HG03097 (cell line): ENCODE data around the gene ZSCAN5C.
"Not testable (repeated sequence)": the region's sequence is repeated elsewhere in the genome, so short reads cannot be mapped to it uniquely, and the experiment has no call there.

Experiments
- ATAC-seq: cut with Tn5 transposase; IDR thresholded peaks from one replicate; pipeline ENCODE4 v1.9.1; 2021; ENCODE audit not compliant: unreplicated experiment, low FRiP score

Gene ZSCAN5C, protein sequence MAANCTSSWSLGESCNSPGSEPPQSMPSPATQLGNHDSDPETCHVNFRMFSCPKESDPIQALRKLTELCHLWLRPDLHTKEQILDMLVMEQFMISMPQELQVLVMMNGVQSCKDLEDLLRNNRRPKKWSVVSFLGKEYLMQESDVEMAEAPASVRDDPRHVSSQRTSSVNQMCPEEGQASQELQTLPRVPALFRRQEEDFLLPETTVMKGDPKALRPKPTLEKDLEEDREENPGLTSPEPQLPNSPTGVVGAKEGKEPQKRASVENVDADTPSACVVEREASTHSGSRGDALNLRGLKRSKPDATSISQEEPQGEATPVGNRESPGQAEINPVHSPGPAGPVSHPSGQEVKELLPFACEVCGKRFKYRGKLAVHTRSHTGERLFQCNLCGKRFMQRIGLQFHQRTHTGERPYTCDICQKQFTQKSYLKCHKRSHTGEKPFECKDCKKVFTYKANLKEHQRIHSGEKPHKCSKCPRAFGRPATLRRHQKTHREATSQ

DNA sequence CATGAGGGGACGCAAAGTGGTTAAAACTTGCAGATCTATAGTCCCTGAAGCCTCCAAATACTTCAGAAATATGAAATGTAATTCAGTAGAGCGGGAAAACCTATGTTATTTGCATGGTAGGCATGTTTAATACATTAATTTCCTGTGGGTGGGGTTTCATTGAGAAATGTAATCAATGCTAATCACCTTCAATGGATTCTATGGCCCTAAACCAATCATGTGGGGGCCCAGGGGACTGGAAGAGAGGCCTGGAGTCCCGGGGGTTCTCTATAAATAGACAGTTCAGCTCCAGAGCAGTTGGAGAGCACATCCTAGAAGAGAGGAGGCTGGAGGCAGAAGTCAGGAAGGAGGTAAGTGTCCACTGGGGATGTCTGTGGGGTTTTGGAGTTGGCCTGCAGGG lies at the start of gene ZSCAN5C:
TSS of gene ZSCAN5C (plus strand) at position 301 of the 400 bp plus-strand sequence. CDS start 3,641 bp downstream, outside the sequence.
- no peak for ATAC-seq

DNA sequence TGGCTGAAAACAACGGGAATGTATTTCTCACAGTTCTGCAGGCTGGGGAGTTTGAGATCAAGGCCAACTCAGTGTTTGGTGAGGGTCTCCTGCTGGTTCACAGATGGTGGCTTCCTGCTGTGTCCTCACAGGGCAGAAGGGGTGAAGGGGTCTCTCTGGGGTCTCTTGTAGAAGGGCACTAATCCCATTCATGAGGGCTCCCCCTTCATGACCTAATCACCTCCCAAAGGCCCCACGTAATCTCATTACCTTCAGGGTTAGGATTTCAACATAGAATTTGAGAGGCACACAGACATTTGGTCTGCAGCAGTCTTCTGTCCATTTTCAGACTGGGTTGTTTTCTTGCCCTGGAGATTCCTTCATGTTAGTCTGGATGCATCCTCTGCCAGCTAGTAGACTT lies 49.4 kb upstream of the ZSCAN5C start:
- no peak for ATAC-seq

DNA sequence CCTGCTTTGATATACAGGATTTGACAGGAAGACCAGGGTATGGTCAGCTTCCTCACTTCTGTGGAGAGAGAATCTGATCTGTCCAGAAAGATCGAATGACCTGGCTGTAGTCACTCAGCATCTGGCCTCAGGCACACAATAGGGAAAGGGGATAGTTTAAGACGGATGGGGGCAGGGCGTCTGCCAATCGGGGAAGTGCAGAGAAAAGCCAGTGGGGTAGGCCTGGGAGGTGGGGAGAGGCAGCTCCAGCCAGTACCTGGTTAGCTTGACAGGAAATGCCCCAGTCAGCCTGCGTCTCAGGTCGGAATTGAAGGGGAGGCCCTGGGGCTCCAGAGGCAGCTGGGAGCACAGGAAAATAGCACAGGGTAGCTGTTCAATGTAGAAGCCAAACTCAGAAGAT lies 48.6 kb upstream of the ZSCAN5C start:
- ATAC-seq = no peak

DNA sequence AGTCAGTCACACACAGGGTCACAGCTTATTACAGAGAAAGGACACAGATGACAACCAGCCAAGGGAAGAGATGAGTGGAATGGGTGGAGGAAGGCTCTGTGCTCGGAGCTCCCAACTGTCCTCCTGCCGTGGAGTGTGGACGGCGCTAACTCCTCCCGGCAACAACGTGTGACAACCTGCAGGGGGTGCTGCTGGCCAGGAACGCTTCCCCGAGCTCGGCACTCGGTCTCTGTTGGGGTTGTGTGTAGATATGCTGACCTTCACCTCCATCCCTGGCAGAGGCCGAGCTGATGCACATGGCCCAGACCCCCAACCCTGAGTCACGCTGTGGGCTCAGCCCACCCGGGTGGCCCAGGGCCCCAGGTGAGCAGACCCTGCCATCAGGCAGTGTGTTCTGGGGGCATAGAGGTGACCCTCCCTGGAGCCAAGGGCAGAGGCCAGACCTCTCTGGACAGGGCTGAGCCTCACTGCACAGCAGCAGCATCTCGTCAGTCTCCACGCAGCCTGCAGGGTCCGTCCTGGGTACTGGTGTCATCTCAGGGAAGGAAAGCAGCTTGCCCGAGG lies 46.9 kb upstream of the ZSCAN5C start:
- no peak for ATAC-seq

DNA sequence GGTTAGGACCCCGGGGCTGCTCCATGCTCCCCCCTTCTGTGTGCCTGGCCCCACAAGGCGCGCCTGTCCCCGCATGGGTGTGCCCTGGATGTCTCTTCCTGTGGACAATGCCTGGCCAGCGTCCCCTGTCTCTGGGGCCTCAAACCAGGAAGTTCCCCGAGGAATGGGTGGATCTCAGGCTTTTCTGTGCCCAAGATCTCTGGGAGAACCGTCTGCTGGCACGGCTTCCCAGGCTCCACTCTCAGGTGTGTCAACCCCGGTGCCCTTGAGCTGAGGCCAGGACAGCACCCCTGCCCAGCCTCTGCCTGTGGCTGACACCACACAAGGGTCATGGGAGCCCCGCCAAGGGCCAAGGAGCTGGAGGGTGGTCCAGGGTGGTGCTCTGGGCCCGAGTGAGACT lies 45.3 kb upstream of the ZSCAN5C start:
- ATAC-seq = no peak

DNA sequence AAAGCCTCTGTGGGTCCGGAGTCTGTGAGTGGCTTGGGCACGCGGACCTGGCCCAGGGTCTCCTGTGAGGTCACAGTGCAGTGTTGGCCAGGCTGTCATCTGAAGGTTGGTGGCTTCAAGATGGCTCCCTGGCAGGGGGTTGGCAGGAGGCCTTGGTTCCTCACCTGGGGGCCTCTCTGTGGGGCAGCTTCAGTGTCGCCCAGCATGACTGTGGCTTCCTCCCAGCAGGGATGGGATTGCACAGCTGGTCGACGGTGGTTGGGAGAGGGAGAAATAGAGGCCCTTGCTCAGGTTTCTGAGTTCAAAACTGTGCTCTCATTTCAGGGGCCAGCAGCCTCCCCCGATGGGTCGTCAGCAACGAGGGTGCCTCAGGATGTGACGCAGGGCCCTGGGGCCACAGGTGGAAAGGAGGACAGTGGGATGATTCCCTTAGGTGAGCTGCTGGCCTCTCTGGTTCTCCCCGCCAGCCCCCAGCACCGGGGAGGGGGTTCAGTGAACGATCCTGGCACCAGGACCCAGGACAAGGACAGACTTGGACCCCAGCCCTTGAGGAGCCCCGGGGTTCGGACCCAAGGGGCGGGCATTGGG lies 43.8 kb upstream of the ZSCAN5C start:
- ATAC-seq = no peak

DNA sequence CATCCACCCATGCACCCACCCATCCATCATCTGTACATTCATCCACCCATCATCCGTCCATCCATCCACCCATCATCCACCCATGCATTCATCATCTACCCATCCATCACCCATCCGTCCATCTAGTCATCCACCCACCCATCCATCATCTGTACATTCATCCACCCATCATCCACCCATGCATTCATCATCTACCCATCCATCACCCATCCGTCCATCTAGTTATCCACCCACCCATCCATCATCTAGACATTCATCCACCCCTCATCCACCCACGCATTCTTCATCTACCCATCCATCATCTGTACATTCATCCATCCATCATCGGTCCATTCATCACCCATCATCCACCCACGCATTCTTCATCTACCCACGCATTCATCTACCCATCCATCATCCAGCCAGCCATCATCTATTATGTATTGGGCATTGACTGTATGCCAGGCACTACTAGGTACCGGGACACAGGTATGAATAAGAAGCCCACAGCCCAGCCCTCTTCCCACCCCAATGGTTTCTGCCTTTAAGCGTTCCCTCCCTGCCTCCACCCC lies 43.0 kb upstream of the ZSCAN5C start:
- ATAC-seq = no peak

DNA sequence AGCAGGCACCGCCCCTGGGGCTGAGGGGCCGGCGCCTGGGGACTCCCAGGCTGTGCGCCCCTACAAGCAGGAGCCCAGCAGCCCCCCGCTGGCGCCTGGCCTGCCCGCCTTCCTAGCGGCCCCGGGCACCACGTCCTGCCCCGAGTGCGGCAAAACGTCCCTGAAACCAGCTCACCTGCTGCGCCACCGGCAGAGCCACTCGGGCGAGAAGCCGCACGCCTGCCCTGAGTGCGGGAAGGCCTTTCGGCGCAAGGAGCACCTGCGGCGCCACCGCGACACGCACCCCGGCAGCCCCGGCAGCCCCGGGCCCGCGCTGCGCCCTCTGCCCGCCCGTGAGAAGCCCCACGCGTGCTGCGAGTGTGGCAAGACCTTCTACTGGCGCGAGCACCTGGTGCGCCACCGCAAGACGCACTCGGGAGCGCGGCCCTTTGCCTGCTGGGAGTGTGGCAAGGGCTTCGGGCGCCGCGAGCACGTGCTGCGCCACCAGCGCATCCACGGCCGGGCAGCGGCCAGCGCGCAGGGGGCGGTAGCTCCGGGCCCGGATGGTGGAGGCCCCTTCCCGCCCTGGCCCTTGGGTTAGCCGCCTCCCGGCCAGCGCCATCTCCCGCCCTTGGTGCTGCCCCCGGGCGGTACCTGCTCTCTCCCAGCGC lies 42.3 kb upstream of the ZSCAN5C start:
- no peak for ATAC-seq

DNA sequence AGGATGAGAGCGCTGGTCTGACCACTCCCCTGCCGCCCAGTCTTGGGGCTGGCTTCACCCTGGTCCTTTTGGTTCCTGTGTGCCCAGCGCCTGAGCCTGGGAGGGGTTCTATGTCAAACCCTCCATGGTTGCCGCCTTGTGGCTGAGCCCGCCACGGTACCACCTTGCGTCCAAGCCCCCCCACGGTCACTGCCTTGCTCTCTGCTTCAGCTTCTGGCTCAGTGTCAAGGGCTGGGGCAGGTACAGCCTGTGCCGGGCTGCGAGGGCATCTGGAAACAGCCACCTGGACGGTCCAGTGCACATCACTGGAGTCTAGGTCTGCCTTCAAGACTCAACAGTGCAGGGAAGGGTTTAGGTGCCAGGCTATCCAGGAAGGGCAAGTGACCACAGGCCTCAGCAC lies 40.5 kb upstream of the ZSCAN5C start:
- ATAC-seq = no peak

DNA sequence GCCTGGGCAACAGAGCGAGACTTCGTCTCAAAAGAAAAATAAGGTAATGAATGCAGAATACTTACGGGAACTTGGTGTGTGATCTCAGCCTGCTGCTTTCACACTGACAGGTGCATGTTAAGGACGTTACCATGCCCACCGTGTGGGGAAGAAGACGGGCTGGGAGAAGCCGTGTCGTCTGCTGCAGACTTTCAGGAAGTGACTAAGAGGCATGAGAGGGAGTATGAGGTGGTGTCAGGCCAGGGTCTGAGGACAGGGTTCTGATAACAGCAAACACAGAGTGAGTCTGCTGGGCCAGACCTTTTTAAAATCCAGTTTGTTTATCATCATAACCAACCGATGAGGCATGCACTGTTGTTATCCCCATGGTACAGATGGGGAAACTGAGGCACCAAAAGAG lies 39.8 kb upstream of the ZSCAN5C start:
- ATAC-seq = no peak

DNA sequence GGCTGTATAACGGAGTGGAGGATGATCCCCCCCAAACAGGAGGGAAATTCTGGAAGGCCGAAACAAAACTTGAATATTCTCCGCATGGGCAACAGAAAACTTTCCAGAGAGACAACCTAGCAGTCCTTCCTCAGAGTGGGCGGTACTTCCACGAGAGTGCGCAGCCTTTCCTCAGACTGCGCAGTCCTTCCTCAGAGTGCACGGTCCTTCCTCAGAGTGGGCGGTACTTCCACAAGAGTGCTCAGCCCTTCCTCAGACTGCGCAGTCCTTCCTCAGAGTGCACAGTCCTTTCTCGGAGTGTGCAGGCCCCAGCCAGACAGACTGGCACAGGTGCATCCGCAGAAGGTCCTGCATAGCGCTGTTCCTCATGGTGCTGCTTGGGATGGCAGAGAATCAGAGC lies 39.0 kb upstream of the ZSCAN5C start:
- ATAC-seq = no peak

DNA sequence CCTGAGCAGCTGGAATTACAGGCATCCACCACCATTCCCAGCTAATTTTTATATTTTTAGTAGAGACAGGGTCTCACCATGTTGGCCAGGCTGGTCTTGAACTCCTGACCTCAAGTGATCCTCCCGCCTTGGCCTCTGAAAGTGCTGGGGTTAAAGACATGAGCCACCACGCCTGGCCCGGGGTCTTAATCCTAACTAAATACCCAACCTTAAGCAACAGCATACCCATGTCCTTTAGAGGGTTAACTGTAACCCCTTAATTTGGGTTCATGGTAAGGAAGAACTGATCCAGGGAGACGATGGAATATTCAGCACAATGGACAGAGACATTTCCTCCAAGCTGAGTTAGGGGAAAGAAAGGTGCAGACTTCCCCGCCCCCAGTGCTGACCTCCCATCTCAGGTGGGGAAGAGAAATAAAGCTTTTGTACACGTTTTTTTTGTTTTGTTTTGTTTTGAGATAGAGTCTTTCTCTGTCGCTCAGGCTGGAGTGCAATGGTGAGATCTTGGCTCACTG lies 35.0 kb upstream of the ZSCAN5C start:
- no peak for ATAC-seq

DNA sequence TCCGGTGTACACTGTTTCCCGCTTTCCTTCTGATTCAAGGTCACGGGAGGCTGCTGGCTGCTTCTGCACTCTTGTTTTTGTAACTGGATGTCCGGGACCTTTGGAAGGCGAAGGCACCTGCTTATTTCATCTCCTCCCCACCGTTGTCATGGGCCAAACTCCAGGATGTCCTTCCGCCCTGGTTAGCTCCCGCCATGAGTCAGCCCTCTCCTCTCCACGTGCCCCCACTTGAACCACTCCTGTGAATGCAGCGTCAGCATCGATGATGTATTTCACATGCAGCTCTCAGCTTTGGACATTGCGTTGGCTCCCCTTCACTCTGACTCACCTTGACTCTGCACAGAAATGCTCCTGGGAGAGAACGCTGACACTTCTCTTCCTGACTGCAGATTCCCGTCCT lies 31.8 kb upstream of the ZSCAN5C start:
- no peak for ATAC-seq

DNA sequence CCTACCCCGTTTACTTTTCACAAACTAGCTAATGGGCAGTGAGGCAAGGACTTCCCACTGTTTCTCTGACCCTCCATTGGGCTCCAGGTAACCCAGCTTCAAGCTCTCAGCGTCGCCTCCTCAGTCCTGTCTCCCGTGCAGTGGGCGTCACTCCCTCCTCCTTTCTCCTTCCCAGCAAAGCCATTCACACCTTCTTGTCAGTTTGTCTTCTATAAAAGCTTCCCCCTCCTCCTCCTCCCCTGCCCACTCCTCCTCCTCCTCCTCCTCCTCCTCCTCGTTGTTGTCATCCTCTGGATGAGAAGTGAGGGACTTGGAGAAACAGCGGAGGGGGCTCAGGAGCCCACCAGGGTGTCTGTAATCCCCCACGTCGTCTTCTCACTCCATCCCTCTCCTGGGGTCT lies 28.0 kb upstream of the ZSCAN5C start:
- no peak for ATAC-seq

DNA sequence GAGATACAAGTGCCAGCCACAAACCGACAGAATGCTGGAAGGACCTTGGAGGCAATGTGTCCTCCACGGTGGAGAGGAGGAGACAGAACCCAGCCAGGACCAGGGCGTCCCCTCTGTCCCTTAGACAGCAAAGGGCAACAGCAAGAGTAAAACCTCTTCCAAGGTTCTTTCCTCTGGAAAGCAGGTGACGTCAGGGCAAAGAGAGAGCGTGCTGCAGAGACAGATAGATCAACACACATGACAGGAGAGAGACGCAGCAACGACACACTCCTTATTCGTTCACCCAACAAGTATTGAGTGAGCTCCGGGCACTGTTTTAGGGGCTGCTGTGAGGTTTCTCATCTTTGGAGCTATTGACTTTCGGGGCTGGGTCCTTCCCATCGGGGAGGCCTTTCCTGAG lies 27.5 kb upstream of the ZSCAN5C start:
- ATAC-seq = no peak

DNA sequence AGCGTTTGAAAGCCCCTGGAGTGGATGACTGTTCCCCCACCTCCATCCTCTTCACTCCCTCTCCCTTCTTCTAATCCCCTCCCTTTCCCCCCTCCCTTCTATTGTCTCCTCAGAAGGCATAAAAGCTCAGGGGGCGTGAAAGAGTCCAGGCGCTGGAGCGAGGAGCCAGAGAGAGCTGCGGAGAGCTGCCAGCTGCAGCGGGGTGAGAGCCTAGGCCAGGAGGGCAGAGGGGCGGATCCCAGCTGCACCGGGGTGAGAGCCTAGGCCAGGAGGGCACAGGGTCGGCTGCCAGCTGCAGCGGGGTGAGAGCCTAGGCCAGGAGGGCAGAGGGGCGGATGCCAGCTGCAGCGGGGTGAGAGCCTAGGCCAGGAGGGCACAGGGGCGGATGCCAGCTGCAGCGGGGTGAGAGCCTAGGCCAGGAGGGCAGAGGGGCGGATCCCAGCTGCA lies 26.2 kb upstream of the ZSCAN5C start, which contains the start of gene GALP:
TSS of gene GALP (plus strand) at position 148 of the 447 bp plus-strand sequence. CDS start 1,101 bp downstream, outside the sequence.
- not testable (repeated sequence) for ATAC-seq

DNA sequence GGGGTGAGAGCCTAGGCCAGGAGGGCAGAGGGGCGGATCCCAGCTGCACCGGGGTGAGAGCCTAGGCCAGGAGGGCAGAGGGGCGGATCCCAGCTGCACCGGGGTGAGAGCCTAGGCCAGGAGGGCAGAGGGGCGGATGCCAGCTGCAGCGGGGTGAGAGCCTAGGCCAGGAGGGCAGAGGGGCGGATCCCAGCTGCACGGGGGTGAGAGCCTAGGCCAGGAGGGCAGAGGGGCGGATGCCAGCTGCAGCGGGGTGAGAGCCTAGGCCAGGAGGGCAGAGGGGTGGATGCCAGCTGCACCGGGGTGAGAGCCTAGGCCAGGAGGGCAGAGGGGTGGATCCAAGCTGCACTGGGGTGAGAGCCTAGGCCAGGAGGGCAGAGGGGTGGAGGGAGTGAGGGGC lies 25.8 kb upstream of the ZSCAN5C start:
- not testable (repeated sequence) for ATAC-seq

DNA sequence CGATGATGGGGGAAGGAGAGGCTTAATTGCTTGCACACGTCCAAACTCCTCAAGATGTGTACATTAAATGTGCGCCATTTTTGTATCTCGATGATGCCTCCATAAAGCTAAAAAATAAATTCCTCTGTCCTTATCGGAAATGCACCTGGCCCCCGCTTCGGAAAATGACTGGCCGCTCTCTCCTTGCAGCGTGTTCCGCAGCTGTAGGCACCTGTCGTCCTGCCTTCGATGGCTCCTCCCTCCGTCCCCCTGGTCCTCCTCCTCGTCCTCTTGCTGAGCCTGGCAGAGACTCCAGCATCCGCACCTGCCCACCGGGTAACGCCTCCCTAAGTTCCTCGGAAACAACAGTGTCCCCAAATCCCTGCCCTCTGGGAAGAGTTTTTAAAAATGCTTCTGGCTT lies 25.2 kb upstream of the ZSCAN5C start:
- no peak for ATAC-seq

DNA sequence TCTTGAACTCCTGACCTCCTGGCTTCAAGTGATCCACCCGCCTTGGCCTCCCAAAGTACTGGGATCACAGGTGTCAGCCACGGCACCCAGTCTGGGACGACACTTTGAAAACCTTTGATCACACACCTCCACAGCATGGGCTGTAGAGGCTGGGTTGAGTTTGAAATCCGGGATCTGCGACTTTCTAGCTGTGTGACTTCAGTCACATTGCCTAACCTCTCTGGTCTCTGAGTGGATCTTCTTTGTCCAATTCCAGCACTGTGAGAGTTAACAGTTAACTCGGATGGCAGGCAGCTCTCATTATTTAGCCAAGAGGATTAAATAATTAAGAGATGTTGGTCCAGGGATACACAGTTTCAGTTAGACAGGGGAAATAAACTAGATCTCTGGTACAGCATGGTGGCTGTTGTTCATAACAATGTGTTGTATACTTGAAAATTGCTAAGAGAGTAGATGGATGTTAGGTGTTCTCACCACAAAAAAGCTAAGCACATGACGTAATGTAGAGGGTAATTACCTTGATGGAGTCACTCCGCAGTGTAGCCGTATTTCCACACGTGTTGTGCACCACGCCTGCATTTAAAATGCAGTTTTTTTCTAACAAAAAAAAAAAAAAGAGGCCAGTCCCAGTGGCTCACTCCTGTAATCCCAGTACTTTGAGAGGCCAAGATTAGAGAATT lies 24.4 kb upstream of the ZSCAN5C start:
- ATAC-seq = no peak

DNA sequence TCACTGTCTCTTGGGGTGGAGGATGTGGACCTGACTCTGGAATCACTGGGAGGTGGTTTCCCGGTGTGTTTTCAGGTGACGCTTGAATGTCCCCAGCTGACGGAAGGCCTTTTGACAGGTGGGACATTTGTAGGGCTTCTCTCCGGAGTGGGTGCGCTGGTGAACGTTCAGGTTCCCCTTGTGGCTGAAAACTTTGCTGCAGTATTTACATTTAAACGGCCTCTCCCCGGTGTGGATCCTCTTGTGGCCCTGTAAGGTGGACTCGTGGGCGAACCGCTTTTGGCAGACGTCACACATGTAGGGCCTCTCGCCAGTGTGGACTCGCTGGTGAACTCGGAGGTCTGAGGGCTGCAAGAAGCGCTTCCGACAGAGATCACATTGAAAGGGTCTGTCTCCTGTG lies 12.3 kb upstream of the ZSCAN5C start:
- ATAC-seq = no peak
